HL-60 (cell line): ENCODE results near the gene SUSD2.
"Not testable (repeated sequence)": the region's sequence is repeated elsewhere in the genome, so short reads cannot be mapped to it uniquely, and the experiment has no call there.

Source experiments
- DNase-seq, 2 experiments: peaks; one replicate each; pipeline ENCODE4 v3.0.0-alpha.2; 2010 to 2020; ENCODE audit warnings: low read depth in 1 of 2, low spot score in 1 of 2
- H3K27ac ChIP-seq: fragments of 250-450 bp; sonication (Bioruptor Pico); replicated peaks from 2 replicates; pipeline ENCODE4 v1.5.1; 2020; ENCODE audit warnings: mild to moderate bottlenecking, moderate library complexity
- H3K27me3 ChIP-seq: fragments of 250-450 bp; sonication (Bioruptor Pico); 2 replicates; pipeline ENCODE4 v1.5.1; 2021; ENCODE audit warnings: mild to moderate bottlenecking, moderate library complexity; ENCODE audit not compliant: insufficient read depth, poor library complexity, severe bottlenecking
- H3K4me3 ChIP-seq: replicated peaks from 2 replicates; pipeline ENCODE4 v1.5.1; 2011; ENCODE audit warnings: mild to moderate bottlenecking, control low read depth, low read length; ENCODE audit not compliant: insufficient read depth
- CTCF ChIP-seq: IDR thresholded peaks from one replicate; pipeline ENCODE4 v1.5.1; 2011; ENCODE audit warnings: low read length, control low read depth, inconsistent platforms; ENCODE audit not compliant: insufficient read depth
- GABPA ChIP-seq: IDR thresholded peaks from 2 replicates; pipeline ENCODE4 v1.6.1; 2012; ENCODE audit warnings: low read depth
- POLR2AphosphoS5 ChIP-seq: IDR thresholded peaks from 2 replicates; pipeline ENCODE4 v1.6.1; 2012; ENCODE audit warnings: low read depth
- REST ChIP-seq: IDR thresholded peaks from 2 replicates; pipeline ENCODE4 v1.6.1; 2012; ENCODE audit warnings: low read depth; ENCODE audit not compliant: insufficient replicate concordance
- SPI1 ChIP-seq: IDR thresholded peaks from 2 replicates; pipeline ENCODE4 v1.6.1; 2012; ENCODE audit warnings: low read depth, mild to moderate bottlenecking, borderline replicate concordance

The SUSD2 gene

GRCh38 chr22:24205438-24206195 is 24.3 kb downstream of the SUSD2 start:
- peak in 1 of 2 experiments; percentile 30 for DNase-seq
- Histone ChIP-seq H3K27ac (peak overlapping the region; percentile 90), H3K4me3 (no peak overlapping the region), H3K27me3 (no peaks in the 10 kb centered on the region)
- TF ChIP-seq REST (no peak), GABPA (no peak), POLR2AphosphoS5 (no peak), SPI1 (no peak), CTCF (no peak)

GRCh38 chr22:24206460-24207263 is 25.4 kb downstream of the SUSD2 start:
- H3K27me3 ChIP-seq, H3K4me3 ChIP-seq: not testable (repeated sequence)
- TF ChIP-seq SPI1 = 0 out of 2 replicates have a peak, but pooled peaks have one; percentile 4
- H3K27ac ChIP-seq = peak overlapping the region; percentile 90
- DNase-seq = peak in 1 of 2 experiments; percentile 56

GRCh38 chr22:24207264-24208011 is 26.2 kb downstream of the SUSD2 start:
- DNase-seq = no peak
- H3K4me3 ChIP-seq = no peak overlapping the region
- H3K27me3 ChIP-seq = no peaks in the 10 kb centered on the region
- peak overlapping the region; percentile 90 for H3K27ac ChIP-seq
- TF ChIP-seq POLR2AphosphoS5 (no peak), CTCF (no peak), GABPA (no peak), SPI1 (no peak), REST (no peak)
